Adrenal gland (tissue), 12 donors: Measurements from ENCODE around the gene HS3ST3A1. TPM values are rescaled to one million over a fixed set of nuclear protein-coding genes. Genes with fewer than 3 reads are reported as not detected.
"Not testable (repeated sequence)": the region's sequence is repeated elsewhere in the genome, so short reads cannot be mapped to it uniquely, and the experiment has no call there.

ENCODE experiments used
- DNase-seq, 7 donors: peaks; one replicate each; pipeline ENCODE4 v3.0.0-alpha.2; 2019 to 2020
- H3K27ac ChIP-seq, 5 donors: fragments of 200-600 bp; sonication (generic) in 4 of 5; 1 replicate in 3 of 5; 2 replicates in 2 of 5; pipeline versions ENCODE4 v1.5.1 to v1.8.0; 2016 to 2020; ENCODE audit warnings: mild to moderate bottlenecking in 1 of 5
- H3K27me3 ChIP-seq: fragments of 200-600 bp; 2 replicates; pipeline ENCODE4 v1.8.0; 2021
- H3K36me3 ChIP-seq, 2 donors: fragments of 200-600 bp; replicated peaks in 1 of 2; 1 replicate in 1 of 2; 2 replicates in 1 of 2; pipeline versions ENCODE4 v1.5.1 to v1.8.0; 2018 to 2022
- H3K4me1 ChIP-seq, 2 donors: fragments of 200-600 bp; replicated peaks in 1 of 2; 1 replicate in 1 of 2; 2 replicates in 1 of 2; pipeline versions ENCODE4 v1.5.1 to v1.8.0; 2018 to 2021
- H3K4me3 ChIP-seq, 4 donors: fragments of 200-600 bp; sonication (generic) in 3 of 4; one replicate each; pipeline ENCODE4 v1.5.1; 2016 to 2018
- H3K9me3 ChIP-seq, 3 donors: fragments of 200-600 bp; sonication (generic) in 1 of 3; replicated peaks in 1 of 3; 1 replicate in 2 of 3; 2 replicates in 1 of 3; pipeline versions ENCODE4 v1.5.1 to v1.8.0; 2016 to 2021
- CTCF ChIP-seq, 6 experiments: fragments of 450-650 bp in 4 of 6; fragments of 200-600 bp in 2 of 6; sonication (generic) in 1 of 6; IDR thresholded peaks; 1 replicate in 5 of 6; 2 replicates in 1 of 6; pipeline versions ENCODE4 v1.5.1 to v1.8.0; 2016 to 2021; ENCODE audit warnings: antibody characterized with exemption in 6 of 6, mild to moderate bottlenecking in 2 of 6, moderate library complexity in 1 of 6
- POLR2A ChIP-seq, 2 donors: fragments of 450-650 bp; IDR thresholded peaks; one replicate each; pipeline ENCODE4 v1.6.1; 2017; ENCODE audit warnings: antibody characterized with exemption in 2 of 2, mild to moderate bottlenecking in 2 of 2, moderate library complexity in 1 of 2
- WGBS, 4 donors: extraction: QIAGEN DNeasy Blood & Tissue Kit in 2 of 4; methylation state at CpG; one replicate each; pipeline versions ENCODE4 v1.1.5 to v1.1.7; 2013 to 2017; 5-methylcytosine and 5-hydroxymethylcytosine counted together
- intact Hi-C, 2 donors: fragments of 100-400 bp; cut with DNase I; formaldehyde crosslinking; loops; one replicate each; pipeline versions ENCODE4 v1.14.1 to v1.15.0; 2022 to 2023
- polyA plus RNA-seq, 3 donors: library from polyadenylated mRNA; stranded (reverse); fragments of 200-250 nt in 2 of 3; fragments of 350-450 nt in 1 of 3; fragmentation: Illumina TruSeq in 1 of 3; extraction: RNeasy Lipid Tissue Mini Kit (QIAGEN cat#74804) in 1 of 3; gene quantifications; one replicate each; pipeline ENCODE4 v1.2.3, GENCODE V29; 2013 to 2014
- total RNA-seq, 9 donors: library from RNA; depleted of rRNA in 4 of 9; stranded (reverse); fragments of >200 nt in 4 of 9; fragments of 120-200 nt in 1 of 9; fragmentation: NEBNext Ultra II Directional in 1 of 9; extraction: Animal tissue kit (Norgen Biotek cat#: 25700) in 1 of 9; gene quantifications; one replicate each; pipeline versions ENCODE4 v1.1.0 to v1.2.4, GENCODE V29; 2013 to 2023
- donor health status: healthy with polysubstance abuse.
- donor health status: Bipolar disorder and iron deficiency.
- donor health status: DM: yes; HTN: yes; CAD: no.
- donor health status: DM: no; HTN: no; CAD: no.
- donor health status: DM: no; HTN: no; CAD: no.
- donor health status: DM: yes; HTN: yes; CAD: no.

HS3ST3A1 gene
- total and polyA plus RNA-seq, 12 donors = 0.09 to 22.7 (median 4.0) TPM

GRCh38 chr17:13503526-13503925, 98.2 kb downstream of the HS3ST3A1 start:
- WGBS, 4 donors = 77 to 91% (median 84%) methylated on average over 6 of the region's 6 CpGs
- H3K27me3 ChIP-seq = no peaks in the 10 kb centered on the region
- H3K27ac ChIP-seq = no peak overlapping the region
- H3K9me3 ChIP-seq = no peaks in the 10 kb centered on the region
- H3K36me3 ChIP-seq = no peaks in the 10 kb centered on the region
- intact Hi-C loops = no loop called here
- no peak for DNase-seq
- no peak overlapping the region for H3K4me3 ChIP-seq
- TF ChIP-seq CTCF (IDR thresholded peaks at IDR 0.05) = no peak
- no peak for TF ChIP-seq POLR2A (IDR thresholded peaks at IDR 0.05)
- no peaks in the 10 kb centered on the region for H3K4me1 ChIP-seq

GRCh38 chr17:13502263-13502662, 99.5 kb downstream of the HS3ST3A1 start:
- whole genome bisulfite sequencing, 4 donors = 82 to 97% (median 90%) methylated on average over 2 of the region's 2 CpGs
- TF ChIP-seq CTCF (IDR thresholded peaks at IDR 0.05) (no peak), POLR2A (IDR thresholded peaks at IDR 0.05) (no peak)
- Histone ChIP-seq H3K9me3 (no peaks in the 10 kb centered on the region), H3K27ac (no peak overlapping the region), H3K4me1 (no peaks in the 10 kb centered on the region), H3K4me3 (no peak overlapping the region), H3K36me3 (no peaks in the 10 kb centered on the region), H3K27me3 (no peaks in the 10 kb centered on the region)
- DNase-seq = no peak
- intact Hi-C loops = no loop called here

GRCh38 chr17:13500947-13501346, 100.8 kb downstream of the HS3ST3A1 start:
- intact Hi-C loops = no loop called here
- Histone ChIP-seq H3K27me3 (no peaks in the 10 kb centered on the region), H3K4me3 (no peak overlapping the region), H3K9me3 (no peaks in the 10 kb centered on the region), H3K4me1 (no peaks in the 10 kb centered on the region), H3K36me3 (no peaks in the 10 kb centered on the region), H3K27ac (no peak overlapping the region)
- 85 to 93% (median 88%) methylated on average over 7 of the region's 7 CpGs for WGBS, 4 donors
- DNase-seq = no peak
- TF ChIP-seq CTCF (IDR thresholded peaks at IDR 0.05) = no peak
- no peak for TF ChIP-seq POLR2A (IDR thresholded peaks at IDR 0.05)

- intact Hi-C loops = no loop called here
- Histone ChIP-seq H3K9me3 (no peaks in the 10 kb centered on the region), H3K27ac (no peak overlapping the region), H3K36me3 (no peaks in the 10 kb centered on the region), H3K27me3 (no peaks in the 10 kb centered on the region), H3K4me1 (no peaks in the 10 kb centered on the region), H3K4me3 (no peak overlapping the region)
- no peak for TF ChIP-seq CTCF (IDR thresholded peaks at IDR 0.05)
- TF ChIP-seq POLR2A (IDR thresholded peaks at IDR 0.05) = no peak
- 62 to 86% (median 65%) methylated on average over 3 of the region's 3 CpGs for WGBS, 4 donors
- DNase-seq = no peak
Measured at GRCh38 chr17:13498184-13498583, 103.5 kb downstream of the HS3ST3A1 start.

- H3K27me3 ChIP-seq, H3K36me3 ChIP-seq, DNase-seq, H3K9me3 ChIP-seq, H3K4me3 ChIP-seq, H3K27ac ChIP-seq, H3K4me1 ChIP-seq, intact Hi-C loops: not testable (repeated sequence)
- 93 to 97% (median 96%) methylated on average over 10 to 22 of the region's 35 CpGs for WGBS, 4 donors
Measured at GRCh38 chr17:13496553-13497056, 105.1 kb downstream of the HS3ST3A1 start.
